HG03139 (cell line): ENCODE data around the gene SLC6A15.

Experiments used
- ATAC-seq: cut with Tn5 transposase; IDR thresholded peaks from one replicate; pipeline ENCODE4 v1.9.1; 2021; ENCODE audit not compliant: unreplicated experiment

Gene SLC6A15

GRCh38 chr12:84875241-84875640, 37.4 kb downstream of the SLC6A15 start:
- no peak for ATAC-seq

GRCh38 chr12:84874825-84875139, 37.8 kb downstream of the SLC6A15 start:
- no peak for ATAC-seq

GRCh38 chr12:84874125-84874824, 38.3 kb downstream of the SLC6A15 start:
- ATAC-seq, result peak; percentile 92

- ATAC-seq, result no peak
Measured at GRCh38 chr12:84862186-84862585, 50.4 kb downstream of the SLC6A15 start.

- no peak for ATAC-seq
Measured at GRCh38 chr12:84860718-84861117, 51.9 kb downstream of the SLC6A15 start.

- ATAC-seq, result no peak
Measured at GRCh38 chr12:84858796-84859195, 53.8 kb downstream of the SLC6A15 start.

- no peak for ATAC-seq
Measured at GRCh38 chr12:84857525-84858208, 54.9 kb downstream of the SLC6A15 start.

GRCh38 chr12:84856156-84856900, 56.3 kb downstream of the SLC6A15 start:
- ATAC-seq, result no peak

- no peak for ATAC-seq
Measured at GRCh38 chr12:84843593-84844144, 68.9 kb downstream of the SLC6A15 start.

GRCh38 chr12:84842406-84843013, 70.1 kb downstream of the SLC6A15 start:
- peak; percentile 63 for ATAC-seq

- no peak for ATAC-seq
Measured at GRCh38 chr12:84841591-84841990, 71.0 kb downstream of the SLC6A15 start.

GRCh38 chr12:84840356-84840755, 72.2 kb downstream of the SLC6A15 start:
- no peak for ATAC-seq

GRCh38 chr12:84826925-84827324, 85.7 kb downstream of the SLC6A15 start:
- ATAC-seq, result no peak

GRCh38 chr12:84825149-84825548, 87.5 kb downstream of the SLC6A15 start:
- no peak for ATAC-seq

- ATAC-seq, result no peak
Measured at GRCh38 chr12:84822525-84822924, 90.1 kb downstream of the SLC6A15 start.

GRCh38 chr12:84816916-84817695, 95.5 kb downstream of the SLC6A15 start:
- ATAC-seq, result no peak

- ATAC-seq, result no peak
Measured at GRCh38 chr12:84814664-84815245, 97.8 kb downstream of the SLC6A15 start.

- no peak for ATAC-seq
Measured at GRCh38 chr12:84813780-84814663, 98.6 kb downstream of the SLC6A15 start.

GRCh38 chr12:84811291-84811690, 101.3 kb downstream of the SLC6A15 start:
- ATAC-seq, result no peak
